GDM1 (cell line): ENCODE results near the gene SCD5.

Source experiments
- DNase-seq: peaks from one replicate; lab custom pipeline; 2025; lab: John Stamatoyannopoulos, UW

SCD5 gene

DNA sequence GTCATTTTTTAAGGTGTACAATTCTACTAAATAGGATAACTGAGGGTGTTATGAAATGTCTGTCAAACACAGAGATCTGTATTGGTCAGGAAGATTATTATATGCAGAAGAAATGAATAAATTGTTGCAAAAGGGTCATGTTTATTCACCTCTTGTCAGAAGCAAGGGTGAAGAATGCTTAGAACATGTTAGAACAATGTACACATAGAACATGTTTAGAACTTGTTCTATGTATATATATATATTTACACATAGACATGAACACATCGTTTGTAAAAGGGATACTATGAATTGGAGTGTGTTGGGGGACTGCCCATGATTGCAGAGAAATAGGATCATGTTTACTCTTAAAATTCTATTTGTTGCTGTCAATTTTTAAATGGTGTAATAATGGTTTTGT, 208.8 kb downstream of the SCD5 start:
- DNase-seq, result no peak

DNA sequence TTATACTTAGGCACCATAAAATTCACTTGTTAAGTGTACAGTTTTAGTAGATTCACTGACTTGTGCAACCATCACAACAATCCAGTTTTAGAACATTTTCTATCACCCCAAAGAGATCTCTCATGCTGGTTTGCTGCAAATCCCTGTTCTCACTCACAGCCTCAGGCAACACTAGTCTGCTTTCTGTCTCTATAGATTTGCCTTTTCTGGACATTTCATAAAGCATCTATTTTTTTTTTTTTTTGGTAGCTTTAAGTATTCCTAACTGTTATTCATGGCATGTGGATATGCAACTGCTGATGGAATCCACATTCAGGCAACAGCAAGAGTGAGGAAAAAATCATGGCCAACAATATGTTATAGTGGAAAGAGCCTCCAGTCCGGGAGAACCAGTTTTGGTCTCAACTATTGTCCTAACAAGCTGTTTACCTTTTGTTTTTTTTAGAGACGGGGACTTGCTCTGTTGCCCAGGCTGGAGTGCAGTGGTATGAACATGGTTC, 209.8 kb downstream of the SCD5 start:
- DNase-seq, result no peak

DNA sequence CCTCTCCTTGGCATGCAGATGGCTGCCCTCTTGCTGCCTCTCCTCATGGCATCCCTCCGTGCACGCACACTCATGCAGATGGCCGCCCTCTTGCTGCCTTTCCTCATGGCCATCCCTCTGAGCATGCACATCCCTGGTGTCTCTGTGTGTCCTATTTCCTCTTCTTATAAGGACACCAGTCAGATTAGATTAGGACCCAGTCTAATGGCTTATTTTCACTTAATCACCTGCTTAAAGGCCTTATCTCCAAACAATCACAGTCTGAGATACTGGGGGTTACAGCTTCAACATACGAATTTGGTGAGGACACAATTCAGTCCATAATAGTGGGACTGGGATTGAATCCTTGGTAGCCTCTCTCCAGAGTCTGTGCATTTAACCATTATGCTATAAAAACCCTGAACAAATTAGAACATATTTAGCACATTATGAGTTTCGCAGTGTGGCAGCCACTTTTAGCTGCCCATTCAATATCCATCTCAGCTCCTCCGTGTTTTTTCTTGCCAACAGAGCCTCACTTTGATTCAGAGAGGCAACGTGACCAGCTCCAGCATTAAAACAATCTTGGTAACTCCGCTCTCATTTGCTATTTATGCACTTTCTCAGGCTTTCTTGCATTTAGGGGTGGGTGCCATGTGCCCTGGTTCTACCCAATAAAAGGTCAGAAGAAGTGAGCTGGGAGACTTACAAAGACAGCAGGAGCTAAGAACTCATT, 210.6 kb downstream of the SCD5 start:
- DNase-seq, result no peak

DNA sequence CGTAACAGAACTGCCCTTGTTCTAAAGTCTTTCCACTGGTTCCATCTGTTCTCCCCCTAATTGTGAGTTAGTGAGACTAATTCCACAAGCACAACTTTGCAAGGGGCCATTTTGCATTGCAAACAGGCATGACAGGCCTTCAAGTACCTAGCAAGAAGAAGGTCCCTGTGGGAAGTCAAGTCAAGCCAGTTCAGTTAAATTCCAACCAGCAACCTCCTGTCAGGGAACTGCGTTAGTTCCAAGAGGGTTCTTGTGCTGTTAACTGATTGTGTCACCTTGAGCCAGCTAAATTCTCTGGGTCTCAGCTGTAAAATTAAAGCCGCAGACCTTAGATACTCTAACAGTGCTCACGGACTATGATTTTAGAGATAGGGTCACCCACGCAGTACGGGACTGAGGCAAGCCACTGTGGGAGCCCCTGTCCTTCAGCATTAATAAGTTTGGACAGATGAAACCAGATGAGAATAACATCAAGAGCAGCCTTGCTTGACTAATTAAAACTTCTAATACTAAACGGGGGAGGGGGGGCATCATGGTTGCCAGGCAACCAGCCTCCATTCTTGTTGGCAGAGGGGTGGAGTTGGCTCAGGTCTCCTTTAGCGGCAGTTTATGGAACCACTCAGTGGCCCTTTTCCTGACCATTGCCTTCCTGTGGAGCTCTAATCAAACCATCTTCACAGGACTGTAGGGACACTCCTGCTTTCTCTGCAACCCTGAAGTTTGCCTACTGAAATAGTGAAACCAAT, 212.7 kb downstream of the SCD5 start:
- no peak for DNase-seq

DNA sequence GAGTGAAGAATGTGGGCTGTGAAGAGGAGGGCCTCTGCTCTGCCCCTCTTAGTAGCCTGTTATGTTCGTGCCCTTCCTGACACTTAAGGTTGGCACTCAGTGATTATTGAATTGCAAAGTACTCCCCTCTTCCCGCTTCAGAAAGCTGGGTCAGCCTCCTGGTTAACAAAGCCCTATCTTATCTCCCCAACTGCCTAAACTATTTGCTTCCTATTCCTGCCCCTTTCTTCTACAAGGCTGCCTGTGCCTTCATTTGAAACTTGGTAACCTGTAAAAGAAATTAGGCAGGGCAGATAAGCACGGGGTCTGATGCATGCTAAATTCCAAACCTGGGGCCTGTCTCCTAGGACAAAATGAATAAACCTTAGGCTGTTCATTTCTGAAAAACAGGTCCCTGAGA, 213.7 kb downstream of the SCD5 start:
- no peak for DNase-seq

DNA sequence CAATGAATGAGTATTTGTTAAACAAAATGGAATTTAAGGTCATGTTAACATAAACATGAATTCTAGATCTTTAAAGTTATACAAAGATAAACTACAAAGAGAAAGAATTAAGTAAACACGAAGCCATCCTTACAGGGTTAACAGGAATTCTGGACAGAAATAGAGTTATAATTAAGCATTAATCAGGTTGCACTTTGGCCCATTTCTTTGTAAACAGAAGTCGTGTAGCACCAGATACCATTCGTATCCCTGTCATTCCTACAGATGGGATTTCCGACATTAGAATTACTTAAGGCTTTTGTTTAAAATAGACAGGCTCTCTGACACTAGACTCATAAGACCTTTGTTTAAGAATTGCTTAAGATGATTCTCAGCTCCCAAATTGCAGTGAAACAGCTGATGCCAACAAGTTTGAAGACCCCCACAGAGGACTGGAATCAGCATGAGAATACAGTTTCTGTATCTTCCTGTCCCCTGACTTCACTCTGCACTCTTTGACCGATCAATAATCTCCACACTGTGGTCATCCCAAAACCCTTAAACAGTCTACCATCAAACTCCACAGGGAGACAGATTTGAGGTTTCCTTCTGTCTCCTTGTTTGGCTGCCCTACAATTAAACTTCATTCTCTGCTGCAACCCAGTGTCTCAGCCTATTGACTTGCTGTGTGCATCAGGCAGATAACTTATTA, 214.6 kb downstream of the SCD5 start:
- no peak for DNase-seq

DNA sequence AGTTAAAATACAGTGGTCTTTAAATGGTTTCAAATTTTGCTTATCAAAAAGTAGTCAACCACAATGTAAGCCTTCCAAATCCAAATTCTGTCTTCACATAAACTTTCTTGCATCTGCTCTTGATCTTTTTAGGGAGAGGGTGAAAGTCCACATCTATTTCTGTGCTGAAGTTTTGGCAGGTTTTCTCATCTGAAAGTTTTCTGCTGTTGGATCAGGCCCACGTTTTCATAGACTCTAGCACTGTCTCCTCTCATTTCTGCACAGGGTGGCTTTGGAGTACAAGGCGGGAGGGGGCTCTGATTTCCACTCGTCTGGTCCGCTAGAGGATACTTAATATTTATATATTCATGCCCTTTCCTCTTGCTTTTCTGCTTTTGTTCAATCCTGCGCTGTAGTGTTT, 218.7 kb downstream of the SCD5 start:
- DNase-seq, result no peak
